ENCODE results near the gene MAP3K6. TPM values are rescaled to one million over a fixed set of nuclear protein-coding genes. Genes with fewer than 3 reads are reported as not detected.
A peak's percentile ranks its signal among the peaks of the same experiment; 100 is the strongest.

MAP3K6 gene
- total and polyA plus RNA-seq, 5 experiments from 2014 or later, result 1.7 to 11.6 (median 6.0) TPM

DNA sequence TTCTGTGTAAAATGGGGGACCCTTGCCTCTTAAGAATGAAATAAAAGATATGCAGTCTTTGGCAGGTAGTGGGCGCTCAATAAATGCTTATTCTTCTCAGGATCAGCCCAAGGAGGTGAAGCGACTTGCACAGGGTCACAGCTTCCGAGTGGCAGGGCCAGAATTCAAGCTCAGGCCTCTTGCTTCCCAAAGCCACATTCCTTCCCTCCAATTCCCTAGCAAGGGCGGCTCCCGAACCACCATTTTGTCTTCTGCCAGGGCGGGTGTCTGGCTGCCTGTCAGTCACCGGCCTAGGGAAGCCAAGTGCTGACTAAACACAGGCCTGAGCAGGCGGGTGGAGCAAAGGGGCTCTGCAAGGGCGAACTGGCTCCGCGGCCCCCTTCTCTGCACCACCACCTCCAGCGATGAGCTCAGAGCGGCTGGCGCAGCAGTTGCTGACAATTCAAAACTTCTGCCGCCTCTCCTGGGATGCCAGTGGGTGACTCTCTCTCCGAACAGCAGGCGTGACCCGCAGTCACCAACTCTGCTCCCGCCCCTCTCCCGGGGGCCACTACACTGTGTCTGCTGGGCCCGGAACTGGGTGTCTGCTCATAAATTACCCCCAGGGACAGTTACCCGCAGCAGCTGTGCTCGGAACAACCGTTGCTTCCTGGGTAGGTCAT lies 36.4 kb upstream of the MAP3K6 start:
- DNase-seq (peak in 6 of 10 donors; percentile 23 to 53 (median 37)), ATAC-seq (peak; percentile 66 to 74)
- H3K9me3 Mint-ChIP-seq, result no peaks in the 10 kb centered on the region
- H3K27ac Mint-ChIP-seq, result peak overlapping the region; percentile 74 to 93 (median 90)
- H3K4me3 Mint-ChIP-seq, result peak overlapping the region in 9 of 10 donors; percentile 28 to 74 (median 58)
- POLR2A ChIA-PET, result interaction anchor here (0.6 to 1.7 kb wide), 8 partner anchors 38 to 260 kb away, joined by 3 to 7 read pairs (median 4); partner anchors contain the start of genes AHDC1 and WASF2
- peaks cover 0 to 13% (median 3%) of the 10 kb centered on the region in 3 donors for H3K36me3 Mint-ChIP-seq
- peaks cover 14 to 56% (median 29%) of the 10 kb centered on the region in 4 donors for H3K4me1 Mint-ChIP-seq
- H3K27me3 Mint-ChIP-seq, result no peaks in the 10 kb centered on the region

DNA sequence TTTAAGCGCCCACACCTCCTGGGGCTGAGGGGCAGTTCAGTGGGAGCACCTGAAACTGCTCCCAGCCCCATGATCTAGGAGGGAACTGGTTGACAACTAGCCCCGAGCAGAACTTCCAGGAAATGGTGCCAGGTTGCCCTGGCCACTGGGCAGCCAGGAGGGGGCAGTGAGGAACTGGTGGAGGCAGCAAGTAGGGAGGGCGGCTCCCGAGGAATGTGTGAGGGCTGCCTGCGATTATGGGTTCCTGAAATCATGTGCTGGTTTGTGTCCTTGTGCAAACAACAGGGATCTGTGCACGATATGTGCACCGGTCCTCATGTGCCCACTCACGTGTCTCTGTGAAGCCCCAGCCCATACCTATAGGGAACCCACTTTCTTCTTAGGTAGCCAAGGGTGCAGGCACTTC lies 35.6 kb upstream of the MAP3K6 start:
- H3K27me3 Mint-ChIP-seq, result no peaks in the 10 kb centered on the region
- H3K36me3 Mint-ChIP-seq, result peaks cover 0 to 5% (median 3%) of the 10 kb centered on the region in 3 donors
- peaks cover 14 to 54% (median 29%) of the 10 kb centered on the region in 4 donors for H3K4me1 Mint-ChIP-seq
- ATAC-seq (peak; percentile 15 to 18), DNase-seq (peak in 1 of 10 donors; percentile 22)
- peak overlapping the region in 2 of 10 donors; percentile 50 to 65 for H3K4me3 Mint-ChIP-seq
- peak overlapping the region in 8 of 10 donors; percentile 31 to 93 (median 84) for H3K27ac Mint-ChIP-seq
- POLR2A ChIA-PET, result interaction anchor here (0.9 to 1.7 kb wide), 5 partner anchors 37 to 206 kb away, joined by 3 to 7 read pairs (median 5); partner anchors contain the start of genes AHDC1 and WASF2
- H3K9me3 Mint-ChIP-seq, result no peaks in the 10 kb centered on the region

DNA sequence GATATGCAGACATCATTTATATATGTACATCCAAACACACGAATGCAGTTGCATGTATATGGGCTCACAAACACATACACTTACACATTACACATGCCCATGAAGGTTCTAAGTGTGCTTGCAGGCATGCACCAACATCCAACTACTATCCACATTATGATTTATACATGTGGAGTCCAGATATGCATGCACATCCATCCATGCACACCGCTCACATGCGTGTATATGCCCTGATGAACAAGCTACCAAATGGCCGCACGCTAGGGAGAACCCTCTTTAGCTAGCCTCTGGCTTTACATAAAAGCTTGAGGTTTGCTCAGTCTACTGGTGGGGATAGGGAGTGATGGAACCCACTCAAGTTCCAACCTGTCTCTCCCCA lies 34.2 kb upstream of the MAP3K6 start:
- peaks cover 12 to 44% (median 29%) of the 10 kb centered on the region in 4 donors for H3K4me1 Mint-ChIP-seq
- peak overlapping the region in 5 of 10 donors; percentile 4 to 88 (median 31) for H3K27ac Mint-ChIP-seq
- no peaks in the 10 kb centered on the region for H3K27me3 Mint-ChIP-seq
- H3K9me3 Mint-ChIP-seq, result no peaks in the 10 kb centered on the region
- H3K36me3 Mint-ChIP-seq, result no peaks in the 10 kb centered on the region
- ATAC-seq (no peak), DNase-seq (no peak)
- peak overlapping the region in 1 of 10 donors; percentile 18 for H3K4me3 Mint-ChIP-seq
- POLR2A ChIA-PET, result interaction anchor here (1.3 to 1.5 kb wide), 2 partner anchors 201 to 204 kb away, joined by 4 to 5 read pairs; no protein-coding TSS in a partner anchor

DNA sequence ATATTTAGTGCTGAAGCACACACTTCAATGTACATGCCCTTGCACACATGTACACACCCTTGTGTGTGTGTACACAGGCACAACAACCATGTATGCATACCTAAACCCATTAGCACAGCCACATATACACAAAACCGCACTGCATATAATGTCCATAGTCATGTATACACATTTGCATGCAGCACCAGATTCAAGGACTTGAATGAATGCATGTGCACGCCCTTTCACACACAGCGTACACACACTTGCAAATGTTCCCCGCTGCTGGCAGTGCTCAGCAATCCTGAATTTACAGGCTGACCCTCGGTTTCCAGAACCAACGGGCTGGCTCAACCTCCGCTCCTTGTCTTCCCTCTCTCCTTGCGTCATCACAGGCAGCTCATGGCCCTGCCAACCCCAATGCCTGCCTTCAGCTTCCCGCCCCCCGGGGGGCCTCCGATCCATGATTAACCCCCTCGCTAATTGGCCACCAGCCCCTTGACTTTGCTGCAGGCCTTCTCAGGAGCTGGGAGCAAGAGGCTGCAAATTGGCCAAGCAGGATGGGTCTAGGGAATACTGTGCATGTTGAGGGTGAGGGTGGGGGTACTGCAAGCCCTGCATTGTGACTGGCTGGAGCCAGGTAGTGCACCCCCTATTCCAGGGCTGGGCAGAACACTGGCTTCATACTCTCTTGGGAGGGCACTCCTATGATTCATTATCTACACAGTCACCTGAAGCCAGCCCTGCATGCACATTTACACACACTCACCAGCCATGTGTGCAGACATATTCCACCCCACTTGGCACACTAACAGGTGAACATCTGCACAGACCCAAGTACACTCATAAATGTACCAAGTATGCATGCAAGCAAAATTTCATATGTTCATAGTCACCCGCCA lies 33.6 kb upstream of the MAP3K6 start:
- H3K27ac Mint-ChIP-seq, result peak overlapping the region in 9 of 10 donors; percentile 4 to 88 (median 43)
- POLR2A ChIA-PET, result interaction anchor here (1.3 to 1.5 kb wide), 2 partner anchors 202 to 205 kb away, joined by 4 to 5 read pairs; no protein-coding TSS in a partner anchor
- H3K27me3 Mint-ChIP-seq, result no peaks in the 10 kb centered on the region
- no peaks in the 10 kb centered on the region for H3K36me3 Mint-ChIP-seq
- DNase-seq (no peak), ATAC-seq (no peak)
- H3K4me1 Mint-ChIP-seq, result peaks cover 12 to 45% (median 30%) of the 10 kb centered on the region in 4 donors
- peak overlapping the region in 1 of 10 donors; percentile 12 for H3K4me3 Mint-ChIP-seq
- no peaks in the 10 kb centered on the region for H3K9me3 Mint-ChIP-seq

DNA sequence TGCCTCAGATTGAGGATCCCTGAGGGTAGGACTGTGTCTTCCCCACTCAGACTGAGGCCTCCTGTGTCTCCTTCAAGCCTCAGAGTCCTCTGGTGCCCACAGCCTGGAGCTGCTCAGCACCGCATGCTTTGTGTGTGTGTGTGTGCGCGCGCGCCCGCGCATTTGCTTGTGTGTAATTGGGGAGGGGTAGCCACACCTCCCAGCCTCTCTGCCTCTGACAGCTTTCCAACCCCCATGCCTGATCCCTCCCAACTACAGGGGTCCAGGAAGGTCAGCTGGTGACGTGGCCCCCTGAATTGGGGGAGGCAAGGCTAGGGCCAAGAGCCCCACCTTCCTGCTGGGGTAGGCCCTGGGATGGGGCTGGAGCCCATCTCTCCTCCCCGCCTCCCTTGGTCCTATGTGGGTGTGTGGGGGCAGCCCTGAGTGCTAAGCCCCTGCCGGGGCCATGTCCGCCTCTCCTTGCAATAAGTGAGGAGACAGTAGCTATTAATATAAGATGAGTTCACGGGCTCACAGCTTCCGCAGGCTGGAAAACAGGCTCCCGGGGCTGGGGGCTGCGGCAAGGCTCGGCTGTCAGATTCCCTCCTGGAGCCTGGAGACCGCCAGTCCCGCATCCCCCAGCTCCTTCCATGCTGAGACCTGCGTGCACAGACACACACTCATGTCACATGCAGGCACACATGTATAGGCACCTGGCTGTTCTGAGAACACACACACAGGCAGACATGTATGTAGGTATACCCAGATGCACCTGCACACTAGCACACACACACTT lies 32.7 kb upstream of the MAP3K6 start:
- H3K27me3 Mint-ChIP-seq, result no peaks in the 10 kb centered on the region
- H3K4me1 Mint-ChIP-seq, result peaks cover 18 to 45% (median 37%) of the 10 kb centered on the region in 4 donors
- DNase-seq, result no peak
- H3K4me3 Mint-ChIP-seq, result peak overlapping the region in 1 of 10 donors; percentile 4
- peak overlapping the region in 6 of 10 donors; percentile 40 to 80 (median 56) for H3K27ac Mint-ChIP-seq
- POLR2A ChIA-PET, result interaction anchor here (0.6 to 6.3 kb wide), 5 partner anchors 12 to 264 kb away, joined by 3 to 65 read pairs (median 3); no protein-coding TSS in a partner anchor
- no peaks in the 10 kb centered on the region for H3K36me3 Mint-ChIP-seq
- no peak for ATAC-seq
- no peaks in the 10 kb centered on the region for H3K9me3 Mint-ChIP-seq

DNA sequence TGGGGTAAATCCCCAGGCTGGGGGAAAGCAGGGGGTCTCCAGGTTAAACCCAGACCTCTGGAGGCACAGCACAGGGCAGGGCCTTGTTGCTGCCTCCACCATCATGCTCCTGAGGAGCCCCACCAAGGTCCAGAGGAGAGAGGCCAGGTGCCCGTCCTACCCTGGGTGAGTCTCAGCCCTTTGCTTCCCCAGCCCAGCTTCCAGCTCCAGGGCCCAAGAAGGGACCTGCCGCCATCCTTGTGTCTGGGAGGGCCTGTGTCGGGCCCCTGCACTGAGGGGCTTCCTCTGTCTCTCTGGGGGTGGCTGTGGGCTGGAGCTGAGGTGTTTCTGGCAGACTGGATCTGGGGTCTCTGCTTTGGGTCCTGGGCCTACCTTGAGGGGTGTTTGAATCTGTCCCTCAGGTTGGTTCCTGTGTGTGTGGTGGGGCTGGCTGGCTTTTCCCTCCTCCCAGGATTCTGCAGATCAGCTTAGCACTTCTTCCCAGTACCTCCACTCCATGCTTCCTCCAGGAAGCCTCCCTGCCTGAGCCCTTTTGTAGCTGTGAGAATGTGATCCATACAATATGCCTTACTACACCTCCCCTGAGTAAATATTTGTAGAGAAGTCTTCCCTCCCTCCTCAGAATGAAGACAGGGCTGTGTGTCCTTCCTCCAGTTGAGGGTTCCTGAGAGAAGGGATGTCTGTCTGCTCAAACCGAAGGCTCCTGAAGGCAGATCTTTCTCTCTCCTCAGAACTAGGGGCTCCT lies 31.8 kb upstream of the MAP3K6 start:
- H3K4me3 Mint-ChIP-seq, result no peak overlapping the region
- H3K27me3 Mint-ChIP-seq, result no peaks in the 10 kb centered on the region
- H3K36me3 Mint-ChIP-seq, result no peaks in the 10 kb centered on the region
- POLR2A ChIA-PET, result interaction anchor here (0.6 to 6.3 kb wide), 5 partner anchors 13 to 264 kb away, joined by 3 to 65 read pairs (median 3); no protein-coding TSS in a partner anchor
- no peaks in the 10 kb centered on the region for H3K9me3 Mint-ChIP-seq
- peak overlapping the region in 8 of 10 donors; percentile 36 to 86 (median 64) for H3K27ac Mint-ChIP-seq
- peaks cover 17 to 40% (median 30%) of the 10 kb centered on the region in 4 donors for H3K4me1 Mint-ChIP-seq
- DNase-seq (no peak), ATAC-seq (no peak)

DNA sequence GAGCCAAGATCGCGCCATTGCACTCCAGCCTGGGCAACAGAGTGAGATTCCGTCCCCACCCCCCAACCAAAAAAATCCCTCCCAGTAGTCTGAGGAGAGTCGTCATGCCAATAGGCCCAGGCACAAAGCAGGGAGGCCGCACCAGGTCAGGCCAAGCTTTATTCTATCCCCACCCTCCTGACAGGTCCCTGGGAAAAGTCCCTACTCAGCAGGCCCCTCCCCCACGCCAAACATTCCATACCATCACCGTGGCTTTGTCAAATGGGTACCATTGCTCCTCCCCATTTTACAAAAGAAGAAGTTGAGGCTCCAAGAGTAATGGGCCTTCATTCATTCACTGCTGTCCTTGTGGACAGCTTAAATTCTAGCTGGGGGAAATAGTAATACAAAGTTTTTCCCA lies 31.0 kb upstream of the MAP3K6 start:
- ATAC-seq (no peak), DNase-seq (no peak)
- no peak overlapping the region for H3K4me3 Mint-ChIP-seq
- H3K36me3 Mint-ChIP-seq, result no peaks in the 10 kb centered on the region
- no peaks in the 10 kb centered on the region for H3K9me3 Mint-ChIP-seq
- no peaks in the 10 kb centered on the region for H3K27me3 Mint-ChIP-seq
- H3K27ac Mint-ChIP-seq, result peak overlapping the region in 1 of 10 donors; percentile 1
- POLR2A ChIA-PET, result interaction anchor here (2.5 to 6.3 kb wide), 2 partner anchors 18 to 99 kb away, joined by 9 to 65 read pairs; no protein-coding TSS in a partner anchor
- H3K4me1 Mint-ChIP-seq, result peaks cover 11 to 36% (median 22%) of the 10 kb centered on the region in 4 donors

DNA sequence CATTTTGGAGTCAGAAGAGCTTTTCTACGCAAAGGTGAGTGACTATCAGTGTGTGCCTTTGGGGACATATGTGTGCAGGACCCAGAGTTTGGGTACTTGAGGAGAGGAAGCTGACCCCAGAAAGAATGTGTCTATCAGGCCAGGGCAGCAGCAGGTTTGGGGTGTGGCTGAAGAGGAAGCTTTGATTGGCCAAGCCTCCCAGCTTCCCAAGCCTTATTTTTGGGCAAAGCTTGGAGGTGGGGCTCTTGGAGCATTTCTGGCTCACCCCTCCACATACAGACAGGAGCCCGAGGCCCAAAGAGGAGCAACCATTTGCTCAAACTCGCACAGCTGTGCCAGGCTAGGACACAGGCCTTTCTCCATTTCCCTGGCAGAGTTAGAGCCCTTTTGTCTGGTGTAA lies 30.3 kb upstream of the MAP3K6 start:
- Mint-ChIP-seq H3K27ac (no peak overlapping the region), H3K9me3 (no peaks in the 10 kb centered on the region), H3K4me3 (no peak overlapping the region), H3K27me3 (peaks cover 0 to 2% (median 0%) of the 10 kb centered on the region in 5 donors), H3K36me3 (no peaks in the 10 kb centered on the region), H3K4me1 (peaks cover 13 to 34% (median 20%) of the 10 kb centered on the region in 4 donors)
- ATAC-seq (no peak), DNase-seq (no peak)
- POLR2A ChIA-PET, result interaction anchor here (0.5 to 6.3 kb wide), 3 partner anchors 18 to 242 kb away, joined by 5 to 65 read pairs (median 9); no protein-coding TSS in a partner anchor

DNA sequence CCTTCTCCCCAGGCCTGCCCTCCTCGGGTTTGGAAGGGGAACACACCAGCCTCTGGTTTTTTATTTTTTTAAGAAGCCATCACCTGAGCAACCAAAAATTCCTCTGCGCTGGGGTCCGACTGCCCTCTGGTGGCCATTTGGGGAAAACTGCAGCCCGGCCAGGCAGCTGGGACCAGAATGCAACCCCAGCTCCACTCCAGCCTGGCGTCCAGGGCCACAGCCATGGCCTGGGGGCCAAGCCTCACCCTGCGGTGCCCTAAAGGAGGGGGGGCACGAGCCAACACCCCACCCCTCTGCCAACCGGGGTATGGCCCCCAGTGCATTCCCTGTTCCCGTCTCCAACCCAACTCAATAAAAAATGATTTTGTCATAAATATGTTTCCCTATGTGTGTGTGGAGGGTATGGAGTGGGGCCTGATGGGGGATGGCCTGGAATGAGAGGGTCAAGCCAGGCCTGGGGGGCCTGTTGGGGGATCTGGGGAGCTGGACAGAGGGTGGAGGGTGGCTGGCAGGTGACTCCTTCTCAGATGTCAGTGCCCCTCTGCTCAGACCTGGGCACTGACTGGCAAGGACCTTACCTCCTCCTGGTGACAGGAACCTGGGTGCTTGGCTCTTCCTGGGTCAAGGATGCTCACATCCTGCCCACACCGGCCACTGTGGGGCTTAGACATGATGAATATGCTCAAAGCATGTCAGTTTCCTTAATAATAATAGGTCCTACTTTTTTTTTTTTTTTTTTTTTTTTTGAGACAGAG lies 28.9 kb upstream of the MAP3K6 start:
- ATAC-seq, result peak; percentile 40 to 50
- peak overlapping the region in 4 of 10 donors; percentile 2 to 52 (median 32) for H3K4me3 Mint-ChIP-seq
- no peaks in the 10 kb centered on the region for H3K9me3 Mint-ChIP-seq
- peak; percentile 70 to 87 (median 82) for DNase-seq
- peaks cover 17 to 35% (median 21%) of the 10 kb centered on the region in 4 donors for H3K4me1 Mint-ChIP-seq
- H3K27ac Mint-ChIP-seq, result peak overlapping the region in 6 of 10 donors; percentile 37 to 80 (median 55)
- peaks cover 0 to 3% (median 0%) of the 10 kb centered on the region in 5 donors for H3K27me3 Mint-ChIP-seq
- POLR2A ChIA-PET, result interaction anchor here (0.6 to 6.3 kb wide), 6 partner anchors 9 to 267 kb away, joined by 3 to 65 read pairs (median 4); no protein-coding TSS in a partner anchor
- H3K36me3 Mint-ChIP-seq, result no peaks in the 10 kb centered on the region

DNA sequence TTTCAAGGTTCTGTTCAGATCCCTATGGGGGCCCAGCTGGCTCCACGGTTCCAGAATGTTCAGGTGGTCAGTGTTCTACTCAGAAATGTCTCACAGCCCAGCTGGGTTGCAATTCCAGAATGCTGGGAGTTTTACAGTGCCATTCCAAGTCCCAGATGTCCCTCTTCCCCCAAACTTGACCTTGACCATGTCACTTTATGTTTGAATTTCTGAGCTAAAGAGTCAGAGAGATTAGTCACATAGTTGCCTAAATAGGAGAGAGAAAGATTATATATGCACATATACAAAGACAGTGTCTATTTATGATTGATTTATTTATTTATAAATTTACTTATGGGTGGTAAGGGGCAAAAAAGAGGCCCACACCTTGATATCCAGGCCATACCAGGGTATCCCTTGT lies 28.2 kb upstream of the MAP3K6 start:
- H3K27me3 Mint-ChIP-seq, result peaks cover 0 to 3% (median 0%) of the 10 kb centered on the region in 5 donors
- no peaks in the 10 kb centered on the region for H3K9me3 Mint-ChIP-seq
- H3K27ac Mint-ChIP-seq, result peak overlapping the region in 5 of 10 donors; percentile 66 to 82 (median 80)
- no peak for DNase-seq
- POLR2A ChIA-PET, result interaction anchor here (0.5 to 6.3 kb wide), 6 partner anchors 32 to 268 kb away, joined by 3 to 65 read pairs (median 3); partner anchors contain the start of gene AHDC1
- no peak for ATAC-seq
- H3K4me3 Mint-ChIP-seq, result peak overlapping the region in 6 of 10 donors; percentile 19 to 63 (median 42)
- no peaks in the 10 kb centered on the region for H3K36me3 Mint-ChIP-seq
- peaks cover 14 to 31% (median 19%) of the 10 kb centered on the region in 4 donors for H3K4me1 Mint-ChIP-seq

Data from naive thymus-derived CD8-positive, alpha-beta T cell (primary cell).